ENCODE results near the gene AKT1S1. TPM values are rescaled to one million over a fixed set of nuclear protein-coding genes. Genes with fewer than 3 reads are reported as not detected.

The AKT1S1 gene
- total RNA-seq, 1 donor from 2014 or later, result 116 TPM

- FAIRE-seq (no peak), DNase-seq (ENCODE audit: low read depth) (no peak)
- Histone ChIP-seq H3K9me3 (ENCODE audit: insufficient read depth, low read depth, low read length) (no peaks in the 10 kb centered on the region), H3K79me2 (ENCODE audit: insufficient read depth, low read length) (peaks cover 34% of the 10 kb centered on the region), H3K9ac (ENCODE audit: low read length) (no peak overlapping the region), H3K27ac (ENCODE audit: low read depth, low read length) (no peak overlapping the region), H3K4me2 (ENCODE audit: low read length) (no peak overlapping the region), H3K27me3 (ENCODE audit: insufficient read depth, low read length) (no peaks in the 10 kb centered on the region), H3K4me3 (ENCODE audit: insufficient read depth, low read depth, low read length) (no peak overlapping the region), H2AFZ (ENCODE audit: low read depth, low read length) (no peak overlapping the region), H3K36me3 (ENCODE audit: insufficient read depth, low read length) (peaks cover 8% of the 10 kb centered on the region), H4K20me1 (ENCODE audit: insufficient read depth, low read length) (peaks cover 58% of the 10 kb centered on the region), H3K4me1 (ENCODE audit: insufficient read depth, low read length) (no peaks in the 10 kb centered on the region)
- no peaks in the 10 kb centered on the region for H3K9me3 Mint-ChIP-seq (ENCODE audit: unreplicated experiment)
- H3K36me3 Mint-ChIP-seq (ENCODE audit: low read depth, unreplicated experiment), result peaks cover 20% of the 10 kb centered on the region
- TF ChIP-seq CTCF (IDR thresholded peaks at IDR 0.05; ENCODE audit: insufficient read depth, low read depth, low read length) (no peak), EZH2 (IDR thresholded peaks at IDR 0.05; ENCODE audit: insufficient read depth, low read length) (no peak)
- H3K27me3 Mint-ChIP-seq (ENCODE audit: low read depth, unreplicated experiment), result no peaks in the 10 kb centered on the region
- no peak overlapping the region for H3K27ac Mint-ChIP-seq (ENCODE audit: unreplicated experiment)
- H3K4me3 Mint-ChIP-seq (ENCODE audit: unreplicated experiment), result no peak overlapping the region
- H3K4me1 Mint-ChIP-seq (ENCODE audit: low read depth, unreplicated experiment), result peaks cover 10% of the 10 kb centered on the region
Observed at GRCh38 chr19:49908480-49909420, 31.6 kb upstream of the AKT1S1 start.

- Histone ChIP-seq H3K79me2 (ENCODE audit: insufficient read depth, low read length) (peaks cover 26% of the 10 kb centered on the region), H3K4me2 (ENCODE audit: low read length) (no peak overlapping the region), H4K20me1 (ENCODE audit: insufficient read depth, low read length) (peaks cover 50% of the 10 kb centered on the region), H3K27me3 (ENCODE audit: insufficient read depth, low read length) (no peaks in the 10 kb centered on the region), H3K36me3 (ENCODE audit: insufficient read depth, low read length) (peaks cover 8% of the 10 kb centered on the region), H3K4me1 (ENCODE audit: insufficient read depth, low read length) (no peaks in the 10 kb centered on the region), H3K27ac (ENCODE audit: low read depth, low read length) (no peak overlapping the region), H3K4me3 (ENCODE audit: insufficient read depth, low read depth, low read length) (no peak overlapping the region), H3K9ac (ENCODE audit: low read length) (no peak overlapping the region), H3K9me3 (ENCODE audit: insufficient read depth, low read depth, low read length) (no peaks in the 10 kb centered on the region), H2AFZ (ENCODE audit: low read depth, low read length) (no peak overlapping the region)
- no peak for TF ChIP-seq CTCF (IDR thresholded peaks at IDR 0.05; ENCODE audit: insufficient read depth, low read depth, low read length)
- TF ChIP-seq EZH2 (IDR thresholded peaks at IDR 0.05; ENCODE audit: insufficient read depth, low read length), result no peak
- Mint-ChIP-seq H3K27ac (ENCODE audit: unreplicated experiment) (no peak overlapping the region), H3K4me1 (ENCODE audit: low read depth, unreplicated experiment) (peaks cover 10% of the 10 kb centered on the region), H3K36me3 (ENCODE audit: low read depth, unreplicated experiment) (peaks cover 17% of the 10 kb centered on the region), H3K27me3 (ENCODE audit: low read depth, unreplicated experiment) (no peaks in the 10 kb centered on the region), H3K9me3 (ENCODE audit: unreplicated experiment) (no peaks in the 10 kb centered on the region), H3K4me3 (ENCODE audit: unreplicated experiment) (no peak overlapping the region)
- DNase-seq (ENCODE audit: low read depth), result no peak
- FAIRE-seq, result no peak
Observed at GRCh38 chr19:49907745-49908446, 30.7 kb upstream of the AKT1S1 start.
